Placental pericyte (primary cell): ENCODE data around the gene MOCS2. TPM values are rescaled to one million over a fixed set of nuclear protein-coding genes. Genes with fewer than 3 reads are reported as not detected.

Source experiments
- total RNA-seq: library from RNA; depleted of rRNA; stranded (reverse); fragments of >200 nt; gene quantifications from 2 replicates; pipeline ENCODE4 v1.2.3, GENCODE V29; 2012

The MOCS2 gene, protein sequence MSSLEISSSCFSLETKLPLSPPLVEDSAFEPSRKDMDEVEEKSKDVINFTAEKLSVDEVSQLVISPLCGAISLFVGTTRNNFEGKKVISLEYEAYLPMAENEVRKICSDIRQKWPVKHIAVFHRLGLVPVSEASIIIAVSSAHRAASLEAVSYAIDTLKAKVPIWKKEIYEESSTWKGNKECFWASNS
- 32.6 and 39.4 TPM in 2 replicates for total RNA-seq

DNA sequence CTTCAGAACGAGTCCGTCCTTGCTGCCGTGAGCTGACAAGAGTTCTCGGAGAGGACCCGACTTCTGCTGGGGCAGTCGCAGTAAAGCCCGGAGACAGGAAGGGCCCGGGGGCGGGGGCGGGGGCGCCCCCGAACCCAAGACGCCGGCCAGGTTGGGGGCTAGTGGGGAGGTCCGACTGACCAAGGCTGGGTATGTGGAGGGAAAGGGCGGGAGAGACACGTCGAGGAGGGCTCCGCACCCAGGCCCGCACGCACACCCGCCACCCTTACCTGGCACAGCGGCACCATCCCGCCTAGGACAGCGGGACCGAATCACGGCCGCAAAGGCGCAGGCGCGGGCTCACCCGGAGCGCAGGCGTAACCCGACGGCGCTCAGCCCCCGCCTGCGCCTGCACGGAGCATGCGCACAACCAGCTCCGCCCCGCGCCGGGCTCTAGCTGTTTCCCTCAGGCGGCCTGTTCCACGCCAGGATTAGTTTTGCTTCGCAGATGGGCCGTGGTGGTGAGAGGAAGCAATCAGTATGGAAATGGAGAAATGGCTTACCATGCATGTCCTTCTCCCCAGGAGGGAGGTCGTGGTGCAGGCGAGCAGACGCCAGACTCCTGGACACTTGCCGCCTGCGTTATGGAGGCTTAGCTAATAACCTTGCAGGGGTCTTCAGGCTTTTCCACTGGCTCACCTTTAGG, at the start of gene MOCS2:
Gene MOCS2, minus strand, starts transcription at position 315 of the 685 bp plus-strand sequence. CDS start 2,583 bp downstream, outside the sequence.

Other genes with a start within 250 kb of the MOCS2 start
- gene ITGA2, start 120.4 kb downstream of the MOCS2 start, total RNA-seq: 29.1 and 313 TPM in 2 replicates